H1 (cell line): Measurements from ENCODE around the gene ZFAND3. TPM values are rescaled to one million over a fixed set of nuclear protein-coding genes. Genes with fewer than 3 reads are reported as not detected.

Experiments
- CTCF ChIA-PET: fragments of 300-600 bp; sonication (Branson Sonifier 250); formaldehyde crosslinking; loops from one replicate; lab custom pipeline; 2021; ENCODE audit not compliant: partially characterized antibody; lab: Charles Lee
- POLR2A ChIA-PET: fragments of 300-600 bp; sonication (Branson Sonifier 250); formaldehyde crosslinking; loops from one replicate; lab custom pipeline; 2021; ENCODE audit warnings: inconsistent platforms; ENCODE audit not compliant: partially characterized antibody; lab: Charles Lee
- DNase-seq, 2 experiments: peaks; one replicate each; pipeline versions ENCODE4 v3.0.0 to v3.0.0-alpha.2; 2010 to 2022; ENCODE audit warnings: low spot score in 2 of 2, low read depth in 1 of 2, mixed read lengths in 1 of 2
- FAIRE-seq: peaks from 2 replicates; lab custom pipeline; 2011; peaks lifted over from hg19 to GRCh38; lab: Jason Lieb, UNC
- H2AFZ ChIP-seq: 2 replicates; pipeline ENCODE4 v1.8.1; 2012; ENCODE audit warnings: low read length, inconsistent platforms
- H2AK5ac ChIP-seq: 2 replicates; pipeline ENCODE4 v1.6.1; 2013; ENCODE audit warnings: low read depth, low read length
- H2BK120ac ChIP-seq: replicated peaks from 2 replicates; pipeline ENCODE3; 2013; ENCODE audit warnings: low read depth, low read length, inconsistent platforms
- H2BK12ac ChIP-seq: 2 replicates; pipeline ENCODE4 v1.6.1; 2013; ENCODE audit warnings: low read depth, low read length
- H2BK15ac ChIP-seq: 2 replicates; pipeline ENCODE4 v1.6.1; 2013; ENCODE audit warnings: low read length
- H2BK20ac ChIP-seq: 2 replicates; pipeline ENCODE4 v1.6.1; 2013; ENCODE audit warnings: low read length
- H2BK5ac ChIP-seq: 2 replicates; pipeline ENCODE4 v1.6.1; 2013; ENCODE audit warnings: low read depth, low read length
- H3K14ac ChIP-seq: 2 replicates; pipeline ENCODE4 v1.6.1; 2013; ENCODE audit warnings: inconsistent platforms; ENCODE audit not compliant: insufficient read length
- H3K18ac ChIP-seq: 2 replicates; pipeline ENCODE4 v1.6.1; 2013; ENCODE audit warnings: low read length; ENCODE audit errors: extremely low read depth
- H3K23ac ChIP-seq: 2 replicates; pipeline ENCODE4 v1.6.1; 2013; ENCODE audit warnings: inconsistent platforms; ENCODE audit not compliant: insufficient read length
- H3K23me2 ChIP-seq: 2 replicates; pipeline ENCODE4 v1.6.1; 2013; ENCODE audit warnings: low read depth, low read length
- H3K27ac ChIP-seq: 2 replicates; pipeline ENCODE4 v1.6.1; 2011; ENCODE audit warnings: low read depth, low read length, inconsistent platforms
- H3K27me3 ChIP-seq, 4 experiments: replicated peaks in 1 of 4; 1 replicate in 1 of 4; 2 replicates in 3 of 4; pipeline versions ENCODE4 v1.6.1 to v1.8.1; 2011 to 2013; ENCODE audit warnings: low read length in 3 of 4, mild to moderate bottlenecking in 3 of 4, inconsistent platforms in 2 of 4, mixed read lengths in 2 of 4, moderate library complexity in 1 of 4; ENCODE audit not compliant: control insufficient read depth in 3 of 4, insufficient read depth in 3 of 4; ENCODE audit errors: extremely low read depth in 1 of 4
- H3K36me3 ChIP-seq, 4 experiments: 2 replicates each; pipeline versions ENCODE4 v1.6.1 to v1.8.1; 2011 to 2013; ENCODE audit warnings: mild to moderate bottlenecking in 4 of 4, low read length in 3 of 4, moderate library complexity in 2 of 4, control low read depth in 1 of 4, inconsistent platforms in 1 of 4; ENCODE audit not compliant: insufficient read depth in 4 of 4, control insufficient read depth in 2 of 4
- H3K4ac ChIP-seq: replicated peaks from 2 replicates; pipeline ENCODE3; 2013; ENCODE audit warnings: low read length, low read depth, mixed read lengths, inconsistent platforms; ENCODE audit not compliant: insufficient read length
- H3K4me1 ChIP-seq, 4 experiments: replicated peaks in 1 of 4; 1 replicate in 1 of 4; 2 replicates in 3 of 4; pipeline versions ENCODE4 v1.6.1 to v1.8.1; 2011 to 2013; ENCODE audit warnings: low read length in 3 of 4, inconsistent platforms in 2 of 4, mixed read lengths in 1 of 4; ENCODE audit not compliant: insufficient read depth in 4 of 4, control insufficient read depth in 3 of 4
- H3K4me2 ChIP-seq, 2 experiments: 2 replicates each; pipeline versions ENCODE4 v1.6.1 to v1.8.1; 2011 to 2013; ENCODE audit warnings: low read depth in 2 of 2, low read length in 2 of 2, control low read depth in 1 of 2, inconsistent platforms in 1 of 2, mild to moderate bottlenecking in 1 of 2; ENCODE audit not compliant: insufficient read depth in 1 of 2
- H3K4me3 ChIP-seq, 4 experiments: fragments of 200-600, 300-600 bp in 1 of 4; sonication (generic), shearing (Covaris generic), sonication (Bioruptor Twin) in 1 of 4; 2 replicates each; pipeline versions ENCODE4 v1.5.1 to v1.8.1; 2011 to 2016; ENCODE audit warnings: low read length in 4 of 4, low read depth in 3 of 4, control low read depth in 2 of 4, inconsistent platforms in 2 of 4, mild to moderate bottlenecking in 2 of 4, mixed read lengths in 1 of 4, moderate library complexity in 1 of 4; ENCODE audit not compliant: insufficient read depth in 2 of 4; ENCODE audit errors: extremely low read depth in 1 of 4
- H3K56ac ChIP-seq: replicated peaks from 2 replicates; pipeline ENCODE3; 2013; ENCODE audit warnings: low read depth, mild to moderate bottlenecking, mixed read lengths, low read length, inconsistent platforms; ENCODE audit not compliant: insufficient read length
- H3K79me1 ChIP-seq: 2 replicates; pipeline ENCODE4 v1.6.1; 2013; ENCODE audit warnings: low read depth, low read length, control low read depth
- H3K79me2 ChIP-seq, 2 experiments: 2 replicates each; pipeline versions ENCODE4 v1.6.1 to v1.8.1; 2012 to 2013; ENCODE audit warnings: low read length in 2 of 2, mild to moderate bottlenecking in 2 of 2, inconsistent platforms in 1 of 2; ENCODE audit not compliant: insufficient read depth in 2 of 2, control insufficient read depth in 1 of 2
- H3K9ac ChIP-seq, 4 experiments: replicated peaks in 1 of 4; 1 replicate in 1 of 4; 2 replicates in 3 of 4; pipeline versions ENCODE4 v1.6.1 to v1.8.1; 2011 to 2013; ENCODE audit warnings: low read depth in 3 of 4, low read length in 3 of 4, control low read depth in 2 of 4, mild to moderate bottlenecking in 2 of 4, moderate library complexity in 2 of 4, inconsistent platforms in 1 of 4; ENCODE audit errors: extremely low read depth in 1 of 4
- H3K9me3 ChIP-seq, 2 experiments: 2 replicates each; pipeline versions ENCODE4 v1.6.1 to v1.8.1; 2012 to 2013; ENCODE audit warnings: mild to moderate bottlenecking in 2 of 2, moderate library complexity in 2 of 2, control low read depth in 1 of 2, inconsistent platforms in 1 of 2, low read depth in 1 of 2, low read length in 1 of 2, mixed read lengths in 1 of 2; ENCODE audit not compliant: insufficient read depth in 2 of 2
- H4K20me1 ChIP-seq, 2 experiments: replicated peaks in 1 of 2; 2 replicates each; pipeline versions ENCODE3 to v1.8.1; 2011 to 2013; ENCODE audit warnings: inconsistent platforms in 2 of 2, low read length in 2 of 2, mild to moderate bottlenecking in 1 of 2; ENCODE audit not compliant: insufficient read depth in 2 of 2, control insufficient read depth in 1 of 2
- H4K5ac ChIP-seq: 2 replicates; pipeline ENCODE4 v1.6.1; 2013; ENCODE audit warnings: low read length, low read depth, mixed read lengths, inconsistent platforms; ENCODE audit not compliant: insufficient read length
- H4K8ac ChIP-seq: 2 replicates; pipeline ENCODE4 v1.8.0; 2013; ENCODE audit warnings: mild to moderate bottlenecking, moderate library complexity, low read length, inconsistent platforms; ENCODE audit not compliant: insufficient read depth; ENCODE audit errors: extremely low read depth
- H4K91ac ChIP-seq: replicated peaks from 2 replicates; pipeline ENCODE3; 2013; ENCODE audit warnings: low read length, mixed read lengths, inconsistent platforms; ENCODE audit not compliant: insufficient read length
- ATF3 ChIP-seq: IDR thresholded peaks from 2 replicates; pipeline ENCODE4 v1.6.1; 2011; ENCODE audit warnings: low read depth, mild to moderate bottlenecking, low read length; ENCODE audit not compliant: insufficient read depth
- CTCF ChIP-seq, 3 experiments: IDR thresholded peaks; 1 replicate in 2 of 3; 2 replicates in 1 of 3; pipeline versions ENCODE4 v1.5.1 to v1.6.1; 2011; ENCODE audit warnings: low read length in 3 of 3, mild to moderate bottlenecking in 3 of 3, inconsistent platforms in 2 of 3, low read depth in 1 of 3, moderate library complexity in 1 of 3; ENCODE audit not compliant: insufficient read depth in 1 of 3; ENCODE audit errors: control extremely low read depth in 1 of 3
- WGBS, 2 experiments: shearing (Covaris generic) in 1 of 2; methylation state at CpG; one replicate each; pipeline versions ENCODE4 v1.1.6 to v1.1.7; 2013 to 2015; ENCODE audit warnings: low lambda C conversion rate in 2 of 2, mixed read lengths in 2 of 2, inconsistent platforms in 1 of 2, low coverage in 1 of 2, missing lambda C conversion rate in 1 of 2; ENCODE audit not compliant: insufficient replicate concordance in 2 of 2, insufficient coverage in 1 of 2, insufficient read length in 1 of 2; ENCODE audit errors: extremely low coverage in 1 of 2, missing lambda C conversion rate in 1 of 2; 5-methylcytosine and 5-hydroxymethylcytosine counted together
- polyA plus RNA-seq, 7 experiments: library from polyadenylated mRNA; depleted of rRNA in 3 of 7; stranded (reverse) in 5 of 7; unstranded in 2 of 7; fragments of >200 nt in 5 of 7; fragments of 200-250 nt in 2 of 7; gene quantifications; 1 replicate in 5 of 7; 2 replicates in 1 of 7; 4 replicates in 1 of 7; pipeline versions ENCODE4 v1.2.1 to v1.2.3, GENCODE V29; 2011 to 2013; ENCODE audit warnings: missing spikeins in 2 of 7, mixed read lengths in 2 of 7
- total RNA-seq: library from RNA; stranded (reverse); fragmentation: NEBNext Ultra II Directional; extraction: Animal tissue kit (Norgen Biotek cat#: 25700); gene quantifications from 2 replicates; pipeline ENCODE4 v1.2.1, GENCODE V29; 2021

Gene ZFAND3
- total and polyA plus RNA-seq, 2 of the 8 experiments (the other 6 are each of a cell fraction or from before 2014, with no cell fraction given) = 13.0 to 51.3 TPM

GRCh38 chr6:37807656-37808055 is 11.9 kb upstream of the ZFAND3 start:
- Histone ChIP-seq H3K4me2 (no peak overlapping the region), H3K23ac (no peak overlapping the region), H2BK5ac (no peak overlapping the region), H3K4ac (no peak overlapping the region), H2BK120ac (no peak overlapping the region), H3K9ac (no peak overlapping the region), H3K27ac (no peak overlapping the region), H3K27me3 (no peaks in the 10 kb centered on the region), H2BK20ac (no peak overlapping the region), H2BK12ac (no peak overlapping the region), H3K14ac (no peak overlapping the region), H3K9me3 (no peaks in the 10 kb centered on the region), H4K5ac (no peak overlapping the region), H3K23me2 (no peaks in the 10 kb centered on the region; the same call in 1 of the 2 replicates), H3K18ac (no peak overlapping the region), H3K79me1 (no peaks in the 10 kb centered on the region), H3K36me3 (no peaks in the 10 kb centered on the region), H2AFZ (no peak overlapping the region), H3K4me1 (peaks cover 0 to 6% (median 0%) of the 10 kb centered on the region in 4 experiments; a peak in 2 of 7 replicates), H2BK15ac (0 out of 2 replicates have a peak overlapping the region, but pooled peaks have one; percentile 18), H3K79me2 (no peaks in the 10 kb centered on the region), H2AK5ac (peak overlapping the region; percentile 65; the same call in 1 of the 2 replicates), H3K4me3 (no peak overlapping the region), H4K91ac (no peak overlapping the region), H4K8ac (no peak overlapping the region), H4K20me1 (no peaks in the 10 kb centered on the region), H3K56ac (no peak overlapping the region)
- ChIA-PET POLR2A (interaction anchor here (2.1 kb wide), 1 partner anchor 11 kb away, joined by 12 read pairs; no protein-coding TSS in a partner anchor), CTCF (interaction anchor here (1.4 to 2.3 kb wide), 3 partner anchors 10 to 17 kb away, joined by 5 to 12 read pairs (median 6); no protein-coding TSS in a partner anchor)
- FAIRE-seq (no peak), DNase-seq (no peak)
- no peak for TF ChIP-seq ATF3
- peak in 2 of 3 experiments; percentile 17 to 18; a peak in 2 of 4 replicates for TF ChIP-seq CTCF (IDR thresholded peaks at IDR 0.05; ENCODE audit: control extremely low read depth in 1 of 3, insufficient read depth in 1 of 3, low read depth in 1 of 3, low read length in 3 of 3)
- 84% methylated on average over 6 of the region's 6 CpGs; no CpG with 5 or more reads in 1 of the 2 experiments for WGBS, 2 experiments
